OCI-LY3 (cell line): ENCODE measurements around the gene NPAT.

Source experiments
- CTCF ChIP-seq: fragments of 200-600, 300-600 bp; sonication (generic); IDR thresholded peaks from 2 replicates; pipeline ENCODE4 v1.5.1; 2014; ENCODE audit warnings: antibody characterized with exemption, low read length, low read depth
- EZH2phosphoT487 ChIP-seq: fragments of 200-600 bp; shearing (Covaris generic); IDR thresholded peaks from 2 replicates; pipeline ENCODE4 v1.6.1; 2018; ENCODE audit warnings: antibody characterized with exemption, mixed run types, low read depth

DNA sequence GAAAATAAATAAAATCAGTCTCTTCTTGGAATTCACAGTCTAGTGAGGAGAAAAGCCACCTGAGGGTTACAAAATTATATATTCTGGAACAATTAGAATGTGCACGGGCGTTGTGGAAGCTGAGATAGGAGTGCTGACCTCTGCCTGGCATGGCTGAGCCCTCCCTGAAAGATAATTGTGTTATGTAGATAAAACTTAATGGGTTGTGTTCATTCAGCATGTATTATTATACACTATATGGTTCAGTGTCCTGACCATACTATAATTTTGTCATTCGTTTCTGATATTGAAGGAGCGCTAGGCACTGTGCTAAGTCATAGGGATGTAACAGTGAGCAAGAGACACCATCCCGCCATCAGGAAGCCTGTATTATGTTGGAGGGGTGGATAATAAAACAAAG is 97.3 kb downstream of the NPAT start:
- no peak for TF ChIP-seq CTCF
- no peak for TF ChIP-seq EZH2phosphoT487
